ENCODE data around the gene FAR2. TPM values are rescaled to one million over a fixed set of nuclear protein-coding genes. Genes with fewer than 3 reads are reported as not detected.

The FAR2 gene
- total RNA-seq, 1 donor from 2014 or later: 19.5 TPM

DNA sequence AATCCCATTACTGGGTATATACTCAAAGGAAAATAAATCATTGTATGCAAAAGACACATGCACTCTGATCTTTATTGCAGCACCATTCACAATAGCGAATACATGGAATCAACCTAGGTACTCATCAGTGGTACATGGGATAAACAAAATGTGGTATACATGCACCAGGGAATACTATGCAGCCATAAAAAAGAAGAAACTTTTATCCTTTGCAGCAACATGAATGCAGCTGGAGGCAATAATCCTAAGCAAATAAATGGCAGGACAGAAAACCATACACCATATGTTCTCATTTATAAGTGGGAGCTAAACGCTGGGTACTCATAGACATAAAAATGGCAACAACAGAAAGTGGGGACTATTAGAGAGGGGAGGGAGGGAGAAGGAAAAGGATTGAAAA, 216.0 kb downstream of the FAR2 start:
- no peak overlapping the region for H3K27ac Mint-ChIP-seq
- no peaks in the 10 kb centered on the region for H3F3A ChIP-seq (ENCODE audit: low read depth)
- TF ChIP-seq EZH2 (IDR thresholded peaks at IDR 0.05) (no peak), EZH2phosphoT487 (IDR thresholded peaks at IDR 0.05) (no peak)
- TF ChIP-seq, protein P1, sequence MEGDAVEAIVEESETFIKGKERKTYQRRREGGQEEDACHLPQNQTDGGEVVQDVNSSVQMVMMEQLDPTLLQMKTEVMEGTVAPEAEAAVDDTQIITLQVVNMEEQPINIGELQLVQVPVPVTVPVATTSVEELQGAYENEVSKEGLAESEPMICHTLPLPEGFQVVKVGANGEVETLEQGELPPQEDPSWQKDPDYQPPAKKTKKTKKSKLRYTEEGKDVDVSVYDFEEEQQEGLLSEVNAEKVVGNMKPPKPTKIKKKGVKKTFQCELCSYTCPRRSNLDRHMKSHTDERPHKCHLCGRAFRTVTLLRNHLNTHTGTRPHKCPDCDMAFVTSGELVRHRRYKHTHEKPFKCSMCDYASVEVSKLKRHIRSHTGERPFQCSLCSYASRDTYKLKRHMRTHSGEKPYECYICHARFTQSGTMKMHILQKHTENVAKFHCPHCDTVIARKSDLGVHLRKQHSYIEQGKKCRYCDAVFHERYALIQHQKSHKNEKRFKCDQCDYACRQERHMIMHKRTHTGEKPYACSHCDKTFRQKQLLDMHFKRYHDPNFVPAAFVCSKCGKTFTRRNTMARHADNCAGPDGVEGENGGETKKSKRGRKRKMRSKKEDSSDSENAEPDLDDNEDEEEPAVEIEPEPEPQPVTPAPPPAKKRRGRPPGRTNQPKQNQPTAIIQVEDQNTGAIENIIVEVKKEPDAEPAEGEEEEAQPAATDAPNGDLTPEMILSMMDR (IDR thresholded peaks at IDR 0.05): no peak
- H3K9me3 ChIP-seq (ENCODE audit: low read depth): no peaks in the 10 kb centered on the region
- H3K4me1 Mint-ChIP-seq: no peaks in the 10 kb centered on the region
- no peak overlapping the region for H2AFZ ChIP-seq (replicated peaks)
- no peak for DNase-seq (ENCODE audit: low spot score)
- H3K4me3 ChIP-seq: no peak overlapping the region
- no peak overlapping the region for H3K4me2 ChIP-seq
- H3K27ac ChIP-seq: no peak overlapping the region
- no peak overlapping the region for H3K9ac ChIP-seq
- H3K9me3 Mint-ChIP-seq: no peaks in the 10 kb centered on the region
- H3K79me2 ChIP-seq (ENCODE audit: low read depth): peaks cover 4% of the 10 kb centered on the region
- H3K36me3 ChIP-seq: peaks cover 9% of the 10 kb centered on the region
- no peaks in the 10 kb centered on the region for H4K20me1 ChIP-seq (ENCODE audit: low read depth)
- H3K27me3 ChIP-seq: no peaks in the 10 kb centered on the region
- H3K27me3 Mint-ChIP-seq (ENCODE audit: insufficient read depth, low read depth): no peaks in the 10 kb centered on the region
- H3K4me3 Mint-ChIP-seq: no peak overlapping the region
- no peaks in the 10 kb centered on the region for H3K4me1 ChIP-seq
- peaks cover 20% of the 10 kb centered on the region for H3K36me3 Mint-ChIP-seq

DNA sequence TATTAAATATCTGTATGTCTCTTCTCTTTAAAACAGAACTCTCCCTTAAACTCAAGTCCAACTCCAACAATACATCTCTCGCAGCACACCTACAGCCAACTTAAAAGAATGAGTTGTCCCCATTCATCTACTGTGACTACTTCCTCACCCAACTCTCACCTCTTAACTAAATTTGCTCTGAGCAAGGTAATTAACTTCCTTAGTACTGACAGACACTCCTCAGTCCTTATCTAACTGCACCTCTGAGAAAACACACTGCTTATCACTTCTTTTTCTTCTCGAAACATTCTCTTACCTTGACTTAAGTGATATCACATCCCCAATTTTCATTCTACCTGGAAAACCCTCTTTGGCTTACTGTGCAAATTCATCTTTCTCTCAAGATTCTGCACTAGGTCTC, 224.9 kb downstream of the FAR2 start:
- Mint-ChIP-seq H3K4me3 (no peak overlapping the region), H3K27ac (no peak overlapping the region), H3K27me3 (ENCODE audit: insufficient read depth, low read depth) (no peaks in the 10 kb centered on the region), H3K9me3 (no peaks in the 10 kb centered on the region), H3K4me1 (peaks cover 1% of the 10 kb centered on the region), H3K36me3 (peaks cover 16% of the 10 kb centered on the region)
- Histone ChIP-seq H3K27me3 (no peaks in the 10 kb centered on the region), H3K9ac (no peak overlapping the region), H3F3A (ENCODE audit: low read depth) (no peaks in the 10 kb centered on the region), H4K20me1 (ENCODE audit: low read depth) (peaks cover 11% of the 10 kb centered on the region), H3K36me3 (peaks cover 3% of the 10 kb centered on the region), H3K4me2 (no peak overlapping the region), H3K4me1 (no peaks in the 10 kb centered on the region), H3K4me3 (no peak overlapping the region), H2AFZ (replicated peaks) (no peak overlapping the region), H3K27ac (no peak overlapping the region), H3K9me3 (ENCODE audit: low read depth) (no peaks in the 10 kb centered on the region), H3K79me2 (ENCODE audit: low read depth) (peaks cover 62% of the 10 kb centered on the region)
- DNase-seq (ENCODE audit: low spot score): no peak
- TF ChIP-seq, protein P1 (IDR thresholded peaks at IDR 0.05): no peak
- TF ChIP-seq EZH2 (IDR thresholded peaks at IDR 0.05): no peak
- no peak for TF ChIP-seq EZH2phosphoT487 (IDR thresholded peaks at IDR 0.05)

DNA sequence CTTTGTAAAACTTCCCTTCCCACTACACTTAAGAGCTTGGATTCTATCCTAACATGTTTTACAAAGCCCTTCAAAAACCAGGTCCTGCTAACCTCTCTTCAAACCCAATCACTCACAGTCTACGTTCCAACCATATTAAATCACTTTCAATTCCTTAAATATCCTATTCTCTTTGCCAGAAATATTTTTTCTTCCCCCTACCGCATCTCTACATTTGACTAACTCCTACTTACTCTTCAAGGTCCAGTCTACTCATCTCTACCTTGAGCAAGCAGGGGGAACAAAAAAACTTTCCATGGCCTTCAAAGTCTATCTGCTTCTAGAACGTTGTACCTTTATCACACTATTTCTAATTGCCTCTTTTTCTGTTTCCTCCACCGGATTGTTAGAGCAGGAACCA, 225.8 kb downstream of the FAR2 start:
- H3K4me3 Mint-ChIP-seq: no peak overlapping the region
- DNase-seq (ENCODE audit: low spot score): no peak
- no peaks in the 10 kb centered on the region for H3F3A ChIP-seq (ENCODE audit: low read depth)
- peaks cover 3% of the 10 kb centered on the region for H3K36me3 ChIP-seq
- H3K4me2 ChIP-seq: no peak overlapping the region
- H3K9me3 Mint-ChIP-seq: no peaks in the 10 kb centered on the region
- H3K27ac Mint-ChIP-seq: no peak overlapping the region
- H3K4me3 ChIP-seq: no peak overlapping the region
- H3K36me3 Mint-ChIP-seq: peaks cover 16% of the 10 kb centered on the region
- no peak overlapping the region for H2AFZ ChIP-seq (replicated peaks)
- peaks cover 71% of the 10 kb centered on the region for H3K79me2 ChIP-seq (ENCODE audit: low read depth)
- no peaks in the 10 kb centered on the region for H3K27me3 ChIP-seq
- no peak overlapping the region for H3K9ac ChIP-seq
- peaks cover 12% of the 10 kb centered on the region for H4K20me1 ChIP-seq (ENCODE audit: low read depth)
- peaks cover 5% of the 10 kb centered on the region for H3K4me1 ChIP-seq
- peaks cover 8% of the 10 kb centered on the region for H3K4me1 Mint-ChIP-seq
- H3K9me3 ChIP-seq (ENCODE audit: low read depth): no peaks in the 10 kb centered on the region
- H3K27me3 Mint-ChIP-seq (ENCODE audit: insufficient read depth, low read depth): peaks cover under 1% of the 10 kb centered on the region
- TF ChIP-seq EZH2phosphoT487 (IDR thresholded peaks at IDR 0.05): no peak
- no peak for TF ChIP-seq EZH2 (IDR thresholded peaks at IDR 0.05)
- TF ChIP-seq, protein P1 (IDR thresholded peaks at IDR 0.05): no peak
- H3K27ac ChIP-seq: no peak overlapping the region

Measured in neural progenitor cell (in vitro differentiated cells).